ELF-1 (cell line): ENCODE results near the gene DNAH7.
"Not testable (repeated sequence)": the region's sequence is repeated elsewhere in the genome, so short reads cannot be mapped to it uniquely, and the experiment has no call there.

Experiments
- DNase-seq: peaks from one replicate; pipeline ENCODE4 v3.0.0-alpha.2; 2016; ENCODE audit warnings: low read depth, low spot score

The DNAH7 gene

DNA sequence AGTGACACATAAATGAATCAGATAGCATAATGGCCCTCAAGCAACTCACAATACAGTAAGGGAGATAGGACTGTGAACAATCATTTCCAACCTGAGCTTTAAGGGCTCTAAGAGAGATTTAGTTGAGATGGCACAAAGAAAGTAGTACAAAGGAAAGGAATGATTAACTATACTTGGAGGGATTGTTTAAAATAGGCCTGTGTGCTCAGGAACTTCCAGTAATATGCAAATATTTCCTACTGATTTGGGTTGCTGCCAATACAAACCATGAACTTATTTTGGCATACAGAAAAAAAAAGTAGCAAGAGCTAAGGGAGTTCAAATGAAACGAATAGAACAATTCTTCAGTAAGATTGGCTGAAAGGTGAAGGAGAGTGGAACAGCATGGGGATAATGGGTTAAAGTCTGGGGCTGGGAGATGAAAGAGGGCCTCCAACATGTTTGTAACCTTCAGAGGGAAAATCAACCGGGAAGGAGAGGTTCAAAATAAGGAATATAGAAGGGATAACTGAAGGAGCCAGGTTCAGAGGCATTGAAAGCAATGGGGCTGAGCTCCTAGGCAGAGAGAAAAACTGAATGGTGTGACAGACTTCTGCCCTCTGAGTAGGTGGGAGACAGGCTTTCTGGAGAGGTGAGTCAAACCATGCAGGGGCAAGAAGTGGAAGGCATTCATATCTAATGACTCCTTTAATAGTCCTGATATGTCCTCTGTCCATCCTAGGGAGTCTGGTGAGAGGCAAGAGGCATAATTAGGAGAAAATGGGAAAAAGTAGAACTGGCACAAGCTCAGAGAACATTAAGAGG lies 83.5 kb downstream of the DNAH7 start:
- DNase-seq = no peak

DNA sequence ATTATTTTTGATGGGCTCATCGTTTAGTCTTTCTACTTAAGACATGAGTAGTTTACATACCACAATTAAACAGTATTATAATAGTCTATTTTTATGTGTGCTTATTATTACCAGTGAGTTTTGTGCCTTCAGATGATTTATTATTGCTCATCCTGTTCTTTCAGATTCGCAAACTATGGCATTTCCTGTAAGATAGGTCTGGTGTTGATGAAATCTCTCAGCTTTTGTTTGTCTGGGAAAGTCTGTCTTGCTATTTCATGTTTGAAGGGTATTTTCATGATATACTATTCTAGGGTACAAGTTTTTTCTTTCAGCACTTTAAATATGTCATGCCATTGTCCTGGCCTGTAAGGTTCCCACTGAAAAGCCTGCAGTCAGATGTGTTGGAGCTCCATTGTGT lies 101.3 kb downstream of the DNAH7 start:
- no peak for DNase-seq

DNA sequence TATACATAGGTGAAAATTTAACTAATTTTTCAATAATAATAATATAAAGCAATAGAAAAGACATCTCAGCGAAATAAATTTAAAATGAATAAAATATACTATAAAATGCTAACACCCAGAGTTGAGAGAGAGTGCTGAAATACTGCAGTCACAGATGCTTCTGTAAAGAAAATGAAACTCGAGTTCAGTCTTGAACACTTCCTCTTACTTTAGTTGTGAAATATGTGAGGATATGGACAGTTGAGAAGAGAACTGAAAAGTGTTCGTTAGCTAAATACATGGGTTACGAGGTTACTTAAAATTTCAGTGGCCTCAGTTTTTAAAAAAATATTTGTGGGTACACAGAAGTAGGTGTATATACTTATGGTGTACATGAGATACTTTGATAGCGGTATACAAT lies 106.8 kb downstream of the DNAH7 start:
- no peak for DNase-seq

DNA sequence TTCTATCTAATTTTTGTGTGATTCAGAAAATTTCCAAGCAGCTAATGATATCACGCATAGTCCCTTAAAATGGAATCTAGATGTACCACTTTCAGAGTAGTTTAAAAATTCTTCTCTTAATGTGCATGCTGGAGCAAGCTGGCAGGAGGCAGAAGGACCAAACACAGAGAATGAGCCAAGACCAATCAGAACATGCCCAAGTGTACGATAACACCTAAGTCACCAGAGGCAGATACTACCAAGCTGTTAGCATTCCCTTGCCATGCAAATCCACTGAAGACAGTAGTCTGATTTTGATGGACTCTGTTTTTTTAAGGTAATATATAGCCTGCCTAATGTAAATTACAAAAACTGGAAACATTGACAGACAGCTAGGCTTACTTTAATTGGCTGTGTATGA lies 109.3 kb downstream of the DNAH7 start:
- no peak for DNase-seq

DNA sequence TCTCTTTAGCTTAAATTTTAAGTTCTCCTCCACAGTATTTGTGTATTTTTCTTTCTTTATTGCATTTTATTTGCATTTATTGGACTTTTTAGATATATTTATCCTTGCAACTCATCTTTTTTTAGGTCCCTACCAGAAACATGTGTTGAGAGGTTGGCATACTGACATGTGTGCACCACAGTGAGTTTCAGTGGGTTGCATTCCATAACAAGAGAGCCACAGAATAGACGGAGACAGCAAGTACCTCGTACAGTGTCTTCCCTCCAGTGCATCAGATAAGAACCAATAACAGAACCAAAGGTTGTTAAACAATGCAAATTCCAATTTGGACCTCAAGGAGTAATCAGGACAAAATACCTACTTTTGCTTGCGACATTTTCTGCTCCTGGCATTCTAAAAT lies 111.9 kb downstream of the DNAH7 start:
- DNase-seq = no peak

DNA sequence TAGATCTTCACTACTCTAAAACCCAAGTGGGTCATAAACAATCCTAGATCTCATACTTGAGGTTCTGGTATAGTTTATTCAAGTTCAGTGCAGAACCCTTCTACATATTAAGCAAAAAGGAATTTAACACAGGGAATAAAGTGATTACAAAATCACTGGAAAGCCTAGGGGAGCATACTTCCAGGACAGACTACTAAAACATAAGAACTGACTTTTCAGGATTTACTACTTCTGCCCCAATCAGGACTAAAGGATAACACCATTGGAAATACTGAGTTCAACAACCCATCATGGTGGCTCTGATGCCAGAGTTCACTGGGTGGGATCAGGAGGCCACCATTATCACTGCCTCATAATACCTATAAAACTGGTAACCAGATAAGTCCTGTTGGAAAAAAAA lies 123.6 kb downstream of the DNAH7 start:
- DNase-seq = no peak

DNA sequence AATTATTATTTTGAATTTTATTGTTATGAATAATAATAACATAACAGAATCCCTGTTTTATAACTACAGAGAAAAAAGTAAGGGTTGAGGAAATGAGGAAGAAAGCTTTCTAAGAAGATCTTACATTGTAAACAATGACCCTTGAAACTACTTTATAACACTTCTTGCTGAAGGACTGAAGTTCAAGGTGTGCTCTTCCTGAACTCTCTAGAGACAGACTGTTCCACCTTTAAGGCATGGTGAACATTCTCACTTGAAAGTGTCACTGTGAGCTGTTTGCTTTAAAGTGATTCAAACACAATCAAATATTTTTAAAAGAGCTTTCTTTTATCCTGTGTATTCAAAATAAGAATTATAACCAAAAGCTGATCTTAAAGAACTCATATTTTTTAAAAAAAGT lies 131.5 kb downstream of the DNAH7 start:
- DNase-seq = no peak

DNA sequence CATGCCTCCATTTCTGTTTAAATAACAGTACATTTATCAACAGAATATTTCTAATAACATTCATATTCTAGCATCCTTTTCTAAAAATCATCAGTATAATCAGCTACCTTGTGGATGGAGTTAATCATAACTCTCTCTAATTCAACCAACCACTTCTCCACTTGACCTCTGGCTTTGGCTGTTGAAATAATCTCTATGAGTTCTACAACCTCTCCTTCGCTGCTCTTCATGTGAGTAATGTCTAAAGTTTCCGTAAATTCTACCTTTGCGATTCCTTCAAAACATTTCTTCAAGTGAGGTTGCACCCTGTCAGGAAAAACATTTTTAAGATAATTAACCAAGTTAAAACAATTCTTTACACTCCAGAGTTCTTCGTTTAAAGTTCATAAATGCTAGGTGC lies 134.2 kb downstream of the DNAH7 start:
- no peak for DNase-seq

DNA sequence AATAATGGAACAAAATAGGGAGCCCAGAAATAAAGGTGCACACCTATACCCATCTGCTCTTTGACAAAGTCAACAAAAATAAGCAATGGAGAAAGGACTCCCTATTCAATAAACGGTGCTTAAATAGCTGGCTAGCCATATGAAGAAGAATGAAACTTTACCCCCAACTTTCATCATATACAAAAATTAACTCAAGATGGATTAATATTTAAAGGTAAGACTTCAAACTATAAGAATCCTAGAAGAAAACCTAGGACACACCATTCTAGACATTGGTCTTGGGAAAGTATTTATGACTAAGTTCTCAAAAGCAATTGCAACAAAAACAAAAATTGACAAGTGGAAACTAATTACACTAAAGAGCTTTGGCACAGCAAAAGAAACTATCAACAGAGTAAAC lies 139.1 kb downstream of the DNAH7 start:
- DNase-seq = no peak

DNA sequence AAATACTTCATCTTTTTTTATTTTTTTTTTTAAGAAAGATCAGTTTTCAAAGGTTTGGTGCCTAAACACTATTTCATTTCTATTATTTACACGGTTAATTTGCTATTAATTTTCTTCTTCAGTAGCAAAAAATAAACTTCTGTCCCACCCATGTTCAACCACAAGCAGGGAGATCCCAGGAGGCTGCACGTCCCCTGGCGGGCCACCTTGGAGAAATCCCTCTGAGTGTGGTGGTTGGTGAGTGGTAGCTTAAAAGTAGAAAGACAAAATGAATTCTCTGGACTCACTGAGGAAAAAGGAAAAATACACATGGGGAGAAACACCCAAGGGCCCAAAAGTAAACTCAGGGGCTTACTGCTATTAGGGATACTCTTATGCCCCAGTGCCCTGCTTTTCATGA lies 143.5 kb downstream of the DNAH7 start:
- no peak for DNase-seq

DNA sequence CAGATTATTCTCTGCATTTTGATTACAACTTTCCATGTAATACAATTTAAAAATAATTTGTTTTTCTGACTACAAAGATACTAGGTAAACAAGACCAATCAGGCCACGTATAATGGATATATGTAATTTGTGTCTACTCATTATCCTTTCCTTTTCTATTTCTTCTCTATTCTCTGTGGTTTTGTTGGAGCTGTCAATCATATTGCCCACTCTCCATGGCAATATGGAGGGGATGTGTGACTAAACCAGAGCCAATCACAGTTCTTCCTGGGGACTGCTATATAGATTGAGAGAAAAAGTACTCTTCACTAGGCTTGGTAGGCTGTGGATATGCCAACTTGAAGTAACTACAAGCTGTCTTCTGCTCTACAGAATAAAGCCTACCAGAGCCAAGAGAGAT lies 144.7 kb downstream of the DNAH7 start:
- DNase-seq = no peak

DNA sequence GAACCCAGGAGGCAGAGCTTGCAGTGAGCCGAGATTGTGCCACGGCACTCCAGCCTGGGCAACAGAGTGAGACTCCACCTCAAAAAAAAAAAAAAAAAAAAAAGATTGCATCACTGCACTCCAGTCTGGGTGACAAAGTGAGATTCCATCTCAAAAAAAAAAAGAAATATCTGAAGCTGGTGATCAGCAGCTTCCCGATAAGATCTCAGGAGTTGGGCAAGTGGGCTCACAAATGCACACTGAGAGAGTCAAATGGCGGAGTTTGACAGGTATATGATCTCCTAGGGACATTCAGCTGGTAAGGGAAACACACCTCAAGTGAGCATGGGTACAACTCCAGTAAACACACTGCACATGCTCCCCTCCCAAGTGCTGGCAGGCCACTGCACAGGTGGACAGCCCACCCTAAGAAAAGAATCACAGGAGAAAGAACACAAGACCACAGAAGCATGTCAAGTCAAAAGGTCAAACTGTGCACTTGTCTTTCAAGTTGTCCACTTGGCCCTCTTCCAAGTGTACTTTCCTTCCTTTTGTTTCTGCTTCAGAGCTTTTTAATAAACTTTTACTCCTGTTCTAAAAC lies 151.5 kb downstream of the DNAH7 start:
- DNase-seq = not testable (repeated sequence)

DNA sequence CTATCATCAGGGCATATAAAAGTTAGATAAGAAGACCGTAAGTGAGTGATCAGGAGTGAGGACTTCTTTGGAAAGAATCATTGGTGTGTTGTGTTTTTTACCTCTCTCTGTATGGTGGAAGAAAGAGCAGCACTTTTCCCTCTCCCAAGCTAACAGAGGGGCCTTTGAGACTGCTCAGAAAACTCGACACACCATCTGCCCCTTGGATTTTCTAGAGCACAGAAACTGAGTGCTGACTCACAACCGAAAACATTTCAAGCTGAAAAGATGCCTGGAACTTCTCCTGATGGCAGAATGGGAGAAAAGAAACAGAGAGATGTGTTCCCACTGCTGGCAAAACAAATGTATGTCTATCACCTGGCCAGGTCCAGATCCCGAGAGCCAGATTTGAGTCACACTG lies 156.6 kb downstream of the DNAH7 start:
- peak; percentile 2 for DNase-seq

DNA sequence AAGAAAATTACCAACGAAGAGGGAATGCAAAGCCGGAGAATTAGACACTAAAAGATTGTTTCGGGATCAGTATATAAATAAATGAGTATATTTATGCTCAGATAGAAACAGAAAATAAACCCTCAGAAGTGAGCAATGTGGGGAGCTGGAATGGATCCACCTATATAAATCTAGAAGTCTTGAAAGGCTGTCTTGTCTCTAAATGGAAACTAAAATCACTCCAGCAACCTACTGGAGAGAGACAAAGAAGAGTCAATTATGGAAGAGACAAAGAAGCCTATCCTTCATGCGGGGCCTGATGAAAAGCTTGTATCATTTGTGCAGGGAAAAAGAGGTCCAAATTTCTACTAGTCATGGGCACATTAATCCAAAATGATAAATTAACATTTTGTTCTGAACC lies 158.1 kb downstream of the DNAH7 start:
- DNase-seq = no peak

DNA sequence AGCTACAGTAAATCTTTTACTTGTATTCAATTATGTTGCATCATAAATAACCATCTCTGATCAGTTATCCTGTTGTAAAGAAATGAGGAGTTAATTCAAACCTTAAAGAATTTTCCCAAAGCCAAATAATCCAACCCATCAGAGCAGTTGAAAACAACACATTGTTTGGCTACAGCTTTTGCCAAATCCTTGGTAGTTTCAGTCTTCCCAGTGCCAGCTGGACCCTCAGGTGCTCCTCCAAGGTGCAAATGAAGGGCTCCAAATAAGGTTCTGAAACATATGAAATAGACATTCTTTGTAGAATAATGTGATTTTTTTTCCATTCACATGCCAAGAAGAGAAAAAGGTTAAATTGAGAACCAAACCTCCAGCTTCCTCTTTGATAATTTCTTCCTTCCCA lies 158.7 kb downstream of the DNAH7 start:
- no peak for DNase-seq

DNA sequence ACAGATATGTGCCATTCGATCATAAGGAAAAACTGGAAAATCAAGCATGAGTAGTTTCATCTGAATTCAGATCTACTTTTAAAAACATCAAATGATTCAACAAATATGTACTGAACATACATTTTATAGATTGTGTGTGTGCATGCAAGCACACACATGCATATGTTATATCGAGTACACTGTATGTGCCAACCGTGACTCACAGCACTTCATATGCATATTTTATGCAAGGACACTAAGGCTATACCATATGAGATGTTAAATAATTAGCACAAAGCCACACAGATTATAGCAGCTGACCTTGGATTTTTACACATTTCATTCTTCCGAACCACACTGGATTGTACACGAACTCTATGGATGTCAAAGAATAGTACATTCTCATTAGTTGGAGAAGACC lies 161.2 kb downstream of the DNAH7 start:
- DNase-seq = no peak

DNA sequence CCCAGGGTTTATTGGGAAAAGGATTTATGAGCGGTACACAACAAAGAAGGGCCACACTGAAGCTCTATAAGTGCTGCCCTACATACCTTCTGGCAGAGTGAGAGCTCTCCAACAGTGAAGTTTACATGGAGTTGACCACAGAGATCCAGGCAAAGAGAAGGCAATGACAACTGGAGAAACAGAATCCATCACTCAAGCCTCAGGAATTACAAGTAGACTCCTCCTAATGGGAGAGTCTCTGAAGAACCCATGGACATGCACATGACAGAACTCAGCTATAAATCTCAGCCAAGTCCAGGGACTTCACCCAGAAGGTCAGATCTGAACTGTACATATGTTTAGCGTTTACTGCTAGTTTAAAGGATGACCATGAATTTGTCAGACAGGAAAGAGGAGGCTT lies 164.7 kb downstream of the DNAH7 start:
- DNase-seq = no peak

DNA sequence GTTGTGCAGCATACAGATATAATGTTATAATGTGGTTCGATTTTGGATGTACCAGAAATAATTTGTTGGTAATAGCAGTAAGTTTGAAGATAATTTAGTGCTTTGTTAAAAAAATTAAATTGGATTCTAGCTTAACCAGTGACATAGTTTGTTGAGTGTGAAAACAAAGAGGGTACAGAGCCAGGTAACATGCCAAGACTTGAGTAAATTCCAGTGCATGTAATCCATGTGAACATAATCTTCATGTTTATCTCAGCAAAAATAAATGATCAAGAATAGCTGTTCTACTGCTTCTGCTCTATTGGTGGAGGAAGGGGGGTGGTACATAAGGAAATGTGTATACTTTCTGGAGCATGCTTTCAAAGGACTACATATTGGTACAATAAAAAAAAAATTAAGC lies 165.8 kb downstream of the DNAH7 start:
- DNase-seq = no peak

DNA sequence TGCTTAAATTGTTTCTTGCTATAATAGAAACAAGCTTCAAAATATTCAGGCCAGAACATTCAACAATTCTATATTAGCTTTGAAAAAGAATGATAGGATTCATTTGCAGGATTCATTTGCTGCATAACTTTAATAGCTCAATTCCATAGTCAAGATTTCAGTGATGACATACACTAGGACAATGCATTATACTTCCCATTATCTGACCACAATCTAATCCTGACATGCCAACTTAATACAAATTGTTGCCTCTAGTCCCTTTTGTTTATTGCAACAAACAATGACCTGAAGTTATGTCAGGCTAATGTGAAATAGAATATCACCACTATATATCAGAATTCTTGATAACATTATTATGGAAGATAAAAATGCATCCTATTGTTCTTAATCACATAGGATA lies 169.4 kb downstream of the DNAH7 start:
- no peak for DNase-seq

DNA sequence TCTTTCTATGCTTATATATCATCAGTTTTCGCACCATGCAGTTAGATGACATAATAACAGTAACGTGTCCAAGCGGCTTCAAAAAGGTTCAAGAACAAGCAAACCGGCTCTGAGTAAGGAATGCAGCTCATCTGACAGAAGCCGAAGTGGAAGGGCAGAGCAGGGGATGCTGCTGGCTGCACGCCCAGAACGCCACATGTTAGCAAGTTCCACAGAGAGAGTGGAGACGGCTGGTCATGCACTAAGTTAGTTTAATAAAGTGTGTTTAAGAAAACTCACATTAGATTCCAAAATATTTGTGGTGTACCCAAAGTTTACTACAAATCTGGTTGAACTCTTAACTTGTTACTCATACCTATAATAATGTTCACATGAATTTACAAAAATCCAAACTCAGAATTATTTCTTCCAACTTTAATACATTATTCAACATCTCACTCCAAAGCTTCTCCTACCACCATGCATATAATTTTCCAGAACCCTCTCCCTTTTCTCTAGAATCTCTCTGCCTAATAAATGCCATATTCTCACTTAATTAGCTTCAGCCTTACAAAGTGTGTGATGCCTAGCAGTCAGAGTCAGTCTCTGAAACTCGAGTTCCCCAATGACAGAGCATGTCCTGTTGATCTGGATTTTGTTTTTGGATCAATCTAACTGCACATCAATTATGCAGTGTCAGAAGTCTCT lies 170.0 kb downstream of the DNAH7 start:
- DNase-seq = no peak

DNA sequence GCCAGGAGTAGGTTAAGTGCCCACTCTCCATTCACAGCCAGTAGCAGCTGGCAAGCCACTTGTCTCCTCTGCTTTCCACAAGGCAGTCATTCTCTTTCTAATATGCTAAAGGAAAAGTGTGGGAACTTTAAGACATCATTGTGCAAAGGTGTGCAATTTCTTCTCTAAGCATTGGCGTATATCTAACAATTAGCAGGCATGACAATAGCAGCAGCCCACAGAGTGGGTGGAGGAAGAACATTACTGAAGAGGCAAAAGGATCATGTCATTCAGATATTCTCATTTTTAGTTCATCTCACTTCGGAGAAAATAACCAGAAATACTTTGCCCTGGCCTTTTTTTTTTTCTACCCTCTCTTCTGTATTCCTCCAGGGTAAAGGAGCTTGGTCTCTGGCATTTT lies 177.6 kb downstream of the DNAH7 start:
- no peak for DNase-seq

DNA sequence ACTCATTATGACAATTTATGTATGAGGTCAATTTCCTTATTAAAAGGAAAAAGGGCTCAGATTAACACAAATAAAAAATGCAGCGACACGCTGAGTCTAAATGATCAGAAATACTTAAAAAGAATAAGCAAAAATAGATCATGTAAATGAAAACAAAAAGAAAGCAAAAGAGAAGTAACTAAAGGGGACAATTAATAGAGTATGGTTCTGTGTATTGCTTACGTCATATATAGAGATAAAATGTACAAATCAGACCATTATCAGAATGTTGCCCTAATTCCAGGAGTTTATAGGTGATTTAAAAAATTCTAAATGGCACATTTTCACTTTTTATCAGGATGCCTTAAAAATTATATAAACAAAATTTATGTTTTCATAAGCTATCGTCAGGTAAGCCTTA lies 189.5 kb downstream of the DNAH7 start:
- no peak for DNase-seq

DNA sequence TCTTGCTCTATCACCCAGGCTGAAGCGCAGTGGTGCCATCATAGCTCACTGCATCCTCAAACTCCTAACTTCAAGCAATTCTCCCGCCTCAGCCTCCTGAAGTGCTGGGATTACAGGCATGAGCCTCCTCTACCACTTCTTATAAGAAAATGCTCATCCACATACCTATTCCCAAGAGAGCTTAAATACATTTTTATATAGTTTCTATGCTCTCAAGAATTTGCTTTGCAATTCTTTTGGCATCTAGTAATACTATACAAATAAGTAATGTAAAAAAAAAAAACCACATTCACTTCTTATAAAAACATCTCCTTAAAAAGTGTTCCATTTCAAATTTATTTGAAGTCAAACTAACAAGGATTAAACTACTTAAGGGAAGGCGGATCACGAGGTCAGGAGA lies 197.3 kb downstream of the DNAH7 start:
- DNase-seq = no peak
